ENCODE data around the gene LRCH3. TPM values are rescaled to one million over a fixed set of nuclear protein-coding genes. Genes with fewer than 3 reads are reported as not detected.

Gene LRCH3
- total RNA-seq, 1 donor from 2014 or later, result 99.0 TPM

GRCh38 chr3:197841789-197842188, 50.7 kb downstream of the LRCH3 start:
- Histone ChIP-seq H3K36me3 (peaks cover 0 to 58% of the 10 kb centered on the region in 2 donors), H3K4me3 (no peak overlapping the region), H3K27ac (no peak overlapping the region), H3K4me1 (no peaks in the 10 kb centered on the region), H3K9me3 (no peaks in the 10 kb centered on the region), H3K27me3 (no peaks in the 10 kb centered on the region)
- intact Hi-C loops (cut with DNase I), result no loop called here
- no peak for TF ChIP-seq POLR2AphosphoS5 (IDR thresholded peaks at IDR 0.05; ENCODE audit: insufficient read depth in 1 of 2, low read depth in 1 of 2)
- no peak for TF ChIP-seq CTCF (IDR thresholded peaks at IDR 0.05)
- no peak for TF ChIP-seq POLR2A (IDR thresholded peaks at IDR 0.05)
- DNase-seq (ENCODE audit: extremely low spot score in 2 of 2), result no peak

- intact Hi-C loops (cut with DNase I), result no loop called here
- DNase-seq (ENCODE audit: extremely low spot score in 2 of 2), result no peak
- peaks cover 10% of the 10 kb centered on the region for H3K4me1 ChIP-seq
- no peak for TF ChIP-seq POLR2AphosphoS5 (IDR thresholded peaks at IDR 0.05; ENCODE audit: insufficient read depth in 1 of 2, low read depth in 1 of 2)
- no peak for TF ChIP-seq CTCF (IDR thresholded peaks at IDR 0.05)
- no peak overlapping the region for H3K4me3 ChIP-seq
- no peaks in the 10 kb centered on the region for H3K9me3 ChIP-seq
- no peaks in the 10 kb centered on the region for H3K27me3 ChIP-seq
- H3K36me3 ChIP-seq, result peaks cover 0 to 45% of the 10 kb centered on the region in 2 donors
- H3K27ac ChIP-seq, result no peak overlapping the region
These were observed 55.4 kb downstream of the LRCH3 start for GRCh38 chr3:197846491-197846890.

- Histone ChIP-seq H3K4me1 (peaks cover 10% of the 10 kb centered on the region), H3K4me3 (peak overlapping the region; percentile 17 to 23), H3K36me3 (peaks cover 0 to 47% of the 10 kb centered on the region in 2 donors), H3K9me3 (no peaks in the 10 kb centered on the region), H3K27ac (peak overlapping the region; percentile 51), H3K27me3 (no peaks in the 10 kb centered on the region)
- intact Hi-C loops (cut with DNase I), result no loop called here
- no peak for TF ChIP-seq CTCF (IDR thresholded peaks at IDR 0.05)
- no peak for TF ChIP-seq POLR2A (IDR thresholded peaks at IDR 0.05)
- TF ChIP-seq POLR2AphosphoS5 (IDR thresholded peaks at IDR 0.05; ENCODE audit: insufficient read depth in 1 of 2, low read depth in 1 of 2), result no peak
- DNase-seq (ENCODE audit: extremely low spot score in 2 of 2), result no peak
These were observed 56.9 kb downstream of the LRCH3 start for GRCh38 chr3:197847866-197848401.

DNA sequence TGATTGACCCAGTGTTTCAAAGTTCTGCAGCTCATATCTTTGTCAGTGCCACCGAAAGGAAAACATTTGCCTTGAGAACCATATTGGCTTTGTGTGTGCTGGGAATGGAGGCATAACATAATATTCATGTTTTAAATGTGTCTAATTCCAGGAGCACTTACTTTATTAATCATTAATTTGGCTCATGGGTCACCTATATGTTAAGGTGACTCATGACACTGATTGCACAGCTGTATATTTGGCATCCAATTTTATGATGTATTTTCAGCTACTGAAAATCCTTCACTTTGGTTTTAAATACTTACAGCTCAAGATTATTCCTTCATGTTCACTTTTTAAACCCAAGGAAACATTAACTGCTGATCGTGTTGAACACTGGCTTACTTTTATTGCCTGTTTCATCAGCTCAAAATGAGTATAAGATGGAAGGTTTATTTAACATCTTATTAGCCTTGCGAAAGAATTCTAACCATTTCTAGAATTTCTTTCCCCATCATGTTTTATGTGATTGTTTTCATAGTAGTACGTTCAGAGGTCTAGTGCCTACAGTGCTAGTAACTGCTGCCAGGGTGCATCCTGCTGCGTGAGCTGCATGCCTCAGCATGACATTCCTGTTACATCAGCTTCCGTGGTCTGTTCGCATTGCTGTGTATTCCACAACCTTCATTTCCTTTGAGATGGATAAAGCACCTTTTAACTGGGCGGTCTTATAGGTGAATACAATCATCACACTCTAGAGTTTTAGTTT, 63.7 kb downstream of the LRCH3 start:
- no peak for DNase-seq (ENCODE audit: extremely low spot score in 2 of 2)

More for the DNA sequence above, 63.7 kb downstream of the LRCH3 start:
- intact Hi-C loops (cut with DNase I), result no loop called here
- Histone ChIP-seq H3K9me3 (no peaks in the 10 kb centered on the region), H3K27me3 (no peaks in the 10 kb centered on the region), H3K4me3 (no peak overlapping the region), H3K4me1 (no peaks in the 10 kb centered on the region), H3K36me3 (peaks cover 0 to 42% of the 10 kb centered on the region in 2 donors), H3K27ac (no peak overlapping the region)
- TF ChIP-seq POLR2A (IDR thresholded peaks at IDR 0.05) (no peak), CTCF (IDR thresholded peaks at IDR 0.05) (no peak), POLR2AphosphoS5 (IDR thresholded peaks at IDR 0.05; ENCODE audit: insufficient read depth in 1 of 2, low read depth in 1 of 2) (no peak)

Measured in vagina (tissue), 2 donors.